H9 (cell line): ENCODE results near the gene KCMF1. TPM values are rescaled to one million over a fixed set of nuclear protein-coding genes. Genes with fewer than 3 reads are reported as not detected.

ENCODE experiments used
- DNase-seq: peaks from one replicate; pipeline ENCODE4 v3.0.0-alpha.2; 2017
- H2AFZ ChIP-seq: one replicate; pipeline ENCODE4 v1.6.1; 2013; ENCODE audit warnings: mild to moderate bottlenecking, low read length, control low read depth, moderate library complexity
- H2AK5ac ChIP-seq: 2 replicates; pipeline ENCODE4 v1.6.1; 2013; ENCODE audit warnings: low read length, control low read depth, mixed read lengths; ENCODE audit not compliant: insufficient read length
- H2BK120ac ChIP-seq: one replicate; pipeline ENCODE4 v1.6.1; 2013; ENCODE audit warnings: low read depth, mild to moderate bottlenecking, low read length, control low read depth, inconsistent platforms; ENCODE audit not compliant: poor library complexity, severe bottlenecking
- H2BK12ac ChIP-seq: 2 replicates; pipeline ENCODE4 v1.6.1; 2013; ENCODE audit warnings: low read length, control low read depth, mixed read lengths, low read depth; ENCODE audit not compliant: insufficient read length
- H2BK15ac ChIP-seq: 2 replicates; pipeline ENCODE4 v1.6.1; 2013; ENCODE audit warnings: low read depth, low read length, control low read depth
- H2BK20ac ChIP-seq: one replicate; pipeline ENCODE4 v1.6.1; 2013; ENCODE audit warnings: low read depth, mild to moderate bottlenecking, low read length, control low read depth, inconsistent platforms; ENCODE audit not compliant: poor library complexity, severe bottlenecking
- H2BK5ac ChIP-seq: 2 replicates; pipeline ENCODE4 v1.6.1; 2013; ENCODE audit warnings: low read length, control low read depth, mixed read lengths; ENCODE audit not compliant: insufficient read length
- H3K14ac ChIP-seq: 2 replicates; pipeline ENCODE4 v1.6.1; 2013; ENCODE audit warnings: low read length, control low read depth; ENCODE audit not compliant: insufficient read depth
- H3K18ac ChIP-seq: 2 replicates; pipeline ENCODE4 v1.6.1; 2013; ENCODE audit warnings: low read depth, mild to moderate bottlenecking, mixed read lengths, low read length, control low read depth; ENCODE audit not compliant: insufficient read length
- H3K23ac ChIP-seq: 2 replicates; pipeline ENCODE4 v1.6.1; 2013; ENCODE audit warnings: low read length, control low read depth, mixed read lengths, low read depth; ENCODE audit not compliant: insufficient read length
- H3K23me2 ChIP-seq: 2 replicates; pipeline ENCODE4 v1.6.1; 2013; ENCODE audit warnings: low read depth, mild to moderate bottlenecking, mixed read lengths, low read length, control low read depth; ENCODE audit not compliant: insufficient read length, poor library complexity, severe bottlenecking
- H3K27ac ChIP-seq: 2 replicates; pipeline ENCODE4 v1.5.1; 2013; ENCODE audit warnings: low read length, control low read depth, mixed read lengths, low read depth; ENCODE audit not compliant: insufficient read length
- H3K27me3 ChIP-seq: 2 replicates; pipeline ENCODE4 v1.6.1; 2013; ENCODE audit warnings: low read length, control low read depth, inconsistent platforms; ENCODE audit not compliant: insufficient read depth
- H3K4ac ChIP-seq: 2 replicates; pipeline ENCODE4 v1.6.1; 2013; ENCODE audit warnings: low read depth, mild to moderate bottlenecking, control low read depth, inconsistent platforms, low read length, moderate library complexity
- H3K4me1 ChIP-seq: 2 replicates; pipeline ENCODE4 v1.6.1; 2013; ENCODE audit warnings: low read length, control low read depth, inconsistent platforms; ENCODE audit not compliant: insufficient read depth
- H3K4me2 ChIP-seq: 2 replicates; pipeline ENCODE4 v1.6.1; 2013; ENCODE audit warnings: low read length, control low read depth, mixed read lengths; ENCODE audit not compliant: insufficient read length, insufficient read depth
- H3K56ac ChIP-seq: 2 replicates; pipeline ENCODE4 v1.6.1; 2013; ENCODE audit warnings: low read depth, mild to moderate bottlenecking, mixed read lengths, low read length, control low read depth; ENCODE audit not compliant: insufficient read length
- H3K79me1 ChIP-seq: 2 replicates; pipeline ENCODE4 v1.6.1; 2013; ENCODE audit warnings: low read depth, mild to moderate bottlenecking, moderate library complexity, low read length, control low read depth, inconsistent platforms; ENCODE audit not compliant: insufficient read depth, poor library complexity, severe bottlenecking
- H3K79me2 ChIP-seq: 2 replicates; pipeline ENCODE4 v1.6.1; 2013; ENCODE audit warnings: low read length, control low read depth, inconsistent platforms; ENCODE audit not compliant: insufficient read depth
- H3K9ac ChIP-seq: 2 replicates; pipeline ENCODE4 v1.6.1; 2013; ENCODE audit warnings: low read length, control low read depth, mixed read lengths; ENCODE audit not compliant: insufficient read length; ENCODE audit errors: extremely low read depth
- H3K9me3 ChIP-seq: one replicate; pipeline ENCODE4 v1.6.1; 2013; ENCODE audit warnings: low read depth, low read length, inconsistent platforms; ENCODE audit not compliant: control insufficient read depth
- H3T11ph ChIP-seq: one replicate; pipeline ENCODE4 v1.6.1; 2013; ENCODE audit warnings: mild to moderate bottlenecking, low read length, control low read depth, inconsistent platforms
- H4K20me1 ChIP-seq: one replicate; pipeline ENCODE4 v1.6.1; 2013; ENCODE audit not compliant: control insufficient read depth, insufficient read length, insufficient read depth
- H4K5ac ChIP-seq: 2 replicates; pipeline ENCODE4 v1.6.1; 2013; ENCODE audit warnings: low read depth, mild to moderate bottlenecking, mixed read lengths, low read length, control low read depth; ENCODE audit not compliant: insufficient read length
- H4K8ac ChIP-seq: replicated peaks from 2 replicates; pipeline ENCODE4 v1.6.1; 2013; ENCODE audit warnings: low read length, control low read depth, mixed read lengths, low read depth; ENCODE audit not compliant: insufficient read length
- H4K91ac ChIP-seq: 2 replicates; pipeline ENCODE4 v1.6.1; 2013; ENCODE audit warnings: low read depth, mild to moderate bottlenecking, moderate library complexity, mixed read lengths, low read length, control low read depth; ENCODE audit not compliant: insufficient read length
- H3K27ac Mint-ChIP-seq, 3 experiments: 2 replicates in 2 of 3; 3 replicates in 1 of 3; pipeline ENCODE4 v1.8.0; 2020 to 2021; ENCODE audit warnings: mixed read lengths in 3 of 3, mild to moderate bottlenecking in 1 of 3, moderate library complexity in 1 of 3
- H3K27me3 Mint-ChIP-seq: 2 replicates; pipeline ENCODE4 v1.8.0; 2021; ENCODE audit warnings: low read depth, mild to moderate bottlenecking, moderate library complexity, mixed read lengths
- H3K36me3 Mint-ChIP-seq, 3 experiments: 2 replicates in 2 of 3; 3 replicates in 1 of 3; pipeline ENCODE4 v1.8.0; 2020 to 2021; ENCODE audit warnings: low read depth in 3 of 3, mixed read lengths in 3 of 3; ENCODE audit not compliant: insufficient read depth in 1 of 3
- H3K4me1 Mint-ChIP-seq, 2 experiments: 2 replicates each; pipeline ENCODE4 v1.8.0; 2020; ENCODE audit warnings: mixed read lengths in 2 of 2
- H3K4me3 Mint-ChIP-seq, 2 experiments: 2 replicates in 1 of 2; 3 replicates in 1 of 2; pipeline ENCODE4 v1.8.0; 2020 to 2021; ENCODE audit warnings: mild to moderate bottlenecking in 2 of 2, mixed read lengths in 2 of 2, moderate library complexity in 1 of 2
- H3K9me3 Mint-ChIP-seq, 2 experiments: 2 replicates in 1 of 2; 3 replicates in 1 of 2; pipeline ENCODE4 v1.8.0; 2020; ENCODE audit warnings: mild to moderate bottlenecking in 2 of 2, mixed read lengths in 2 of 2, moderate library complexity in 1 of 2
- CTCF ChIP-seq: fragments of 200-600 bp; sonication (generic); conservative IDR thresholded peaks from 3 replicates; pipeline ENCODE4 v1.8.0; 2021; ENCODE audit warnings: antibody characterized with exemption, mild to moderate bottlenecking
- WGBS: extraction: QIAGEN DNeasy Blood & Tissue Kit; methylation state at CpG from one replicate; pipeline ENCODE4 v1.1.7; 2013; ENCODE audit warnings: missing lambda C conversion rate, low lambda C conversion rate, mixed read lengths; ENCODE audit not compliant: insufficient read length; ENCODE audit errors: extremely low coverage; 5-methylcytosine and 5-hydroxymethylcytosine counted together
- total RNA-seq: library from RNA; stranded (reverse); gene quantifications from 2 replicates; pipeline ENCODE4 v1.2.1, GENCODE V29; 2021

The KCMF1 gene
- total RNA-seq, 1 experiment from 2014 or later: 113 TPM

- Histone ChIP-seq H3K4me2 (no peak overlapping the region), H3K9me3 (no peaks in the 10 kb centered on the region), H2BK12ac (no peak overlapping the region), H4K91ac (no peak overlapping the region), H3K23me2 (no peaks in the 10 kb centered on the region), H3K4ac (no peak overlapping the region), H3K4me1 (no peaks in the 10 kb centered on the region), H3K79me1 (no peaks in the 10 kb centered on the region), H3K56ac (no peak overlapping the region), H3K27me3 (no peaks in the 10 kb centered on the region), H2BK120ac (no peak overlapping the region), H3T11ph (no peak overlapping the region), H3K27ac (no peak overlapping the region), H2AFZ (no peak overlapping the region), H2BK5ac (no peak overlapping the region), H2AK5ac (no peak overlapping the region), H3K79me2 (no peaks in the 10 kb centered on the region), H3K9ac (no peak overlapping the region), H2BK20ac (no peak overlapping the region), H3K18ac (no peak overlapping the region), H4K8ac (no peak overlapping the region), H2BK15ac (no peak overlapping the region), H4K20me1 (no peaks in the 10 kb centered on the region), H4K5ac (no peak overlapping the region), H3K23ac (no peak overlapping the region), H3K14ac (no peak overlapping the region)
- Mint-ChIP-seq H3K27me3 (peaks cover 15% of the 10 kb centered on the region), H3K9me3 (no peaks in the 10 kb centered on the region; a peak in 1 of 5 replicates), H3K4me1 (peaks cover 13 to 16% of the 10 kb centered on the region in 2 experiments), H3K4me3 (no peak overlapping the region), H3K27ac (no peak overlapping the region), H3K36me3 (no peaks in the 10 kb centered on the region)
- no peak for DNase-seq
- no CpG with 5 or more reads among the region's 3 CpGs for WGBS
- no peak for TF ChIP-seq CTCF
These were observed 100.1 kb downstream of the KCMF1 start for GRCh38 chr2:85071096-85071495.
